Stimulated activated CD4-positive, alpha-beta T cell treated with anti-CD3 and anti-CD28 coated beads, Interleukin-15, amount 100 ng/mL, for 1 hour (primary cell): Measurements from ENCODE around the gene DNASE2B.
"Not testable (repeated sequence)": the region's sequence is repeated elsewhere in the genome, so short reads cannot be mapped to it uniquely, and the experiment has no call there.

Experiments
- DNase-seq, 2 donors: peaks; one replicate each; pipeline ENCODE4 v3.0.0-alpha.2; 2020; ENCODE audit warnings: low read depth in 1 of 2, low spot score in 1 of 2

DNASE2B gene

DNA sequence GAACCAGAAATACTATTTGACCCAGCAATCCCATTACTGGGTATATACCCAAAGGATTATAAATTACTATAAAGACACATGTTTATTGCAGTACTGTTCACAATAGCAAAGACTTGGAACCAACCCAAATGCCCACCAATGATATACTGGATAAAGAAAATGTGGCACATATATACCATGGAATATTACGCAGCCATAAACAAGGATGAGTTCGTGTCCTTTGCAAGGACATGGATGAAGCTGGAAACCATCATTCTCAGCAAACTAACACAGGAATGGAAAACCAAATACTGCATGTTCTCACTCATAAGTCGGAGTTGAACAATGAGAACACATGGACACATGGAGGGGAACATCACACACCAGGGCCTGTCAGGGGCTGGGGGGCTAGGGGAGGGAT lies 50.4 kb downstream of the DNASE2B start:
- DNase-seq, result not testable (repeated sequence)

DNA sequence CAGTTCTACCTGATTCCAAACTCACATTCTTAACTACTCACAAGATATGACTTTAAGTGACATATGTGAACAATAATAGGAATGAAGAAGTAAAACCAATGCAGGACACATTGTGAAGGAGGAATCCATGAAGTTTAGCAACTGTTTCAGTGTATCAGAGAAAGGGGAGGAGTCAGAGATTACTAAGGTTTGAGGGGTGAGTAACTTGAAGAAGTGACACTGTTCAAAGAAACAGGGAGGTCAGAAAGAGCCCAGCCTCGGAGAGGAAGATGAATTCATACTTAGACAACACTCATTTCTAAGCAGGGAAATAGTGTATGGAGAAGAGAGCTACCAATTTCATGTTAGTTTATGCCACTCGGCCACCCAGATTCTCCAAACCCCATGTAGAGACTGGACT lies 52.6 kb downstream of the DNASE2B start:
- DNase-seq, result no peak

DNA sequence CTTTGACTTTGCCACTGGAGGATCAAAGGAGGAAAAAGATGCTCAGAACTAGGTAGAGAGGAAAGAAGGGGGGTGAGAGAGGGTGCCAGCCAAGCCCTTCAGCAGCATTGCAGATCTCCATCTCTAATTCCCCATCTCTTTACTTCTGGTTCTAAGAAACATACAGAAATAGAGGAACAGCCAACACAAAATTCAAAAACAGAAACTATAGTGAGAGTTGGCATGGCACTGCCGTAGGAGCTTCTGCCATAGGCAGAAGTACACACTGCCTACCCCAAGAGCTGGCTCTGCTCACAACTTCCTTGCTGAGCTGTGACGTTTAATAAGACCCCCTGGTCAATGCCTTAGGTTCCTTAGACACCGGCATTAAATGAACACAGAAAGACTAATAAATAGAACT lies 54.2 kb downstream of the DNASE2B start:
- no peak for DNase-seq

DNA sequence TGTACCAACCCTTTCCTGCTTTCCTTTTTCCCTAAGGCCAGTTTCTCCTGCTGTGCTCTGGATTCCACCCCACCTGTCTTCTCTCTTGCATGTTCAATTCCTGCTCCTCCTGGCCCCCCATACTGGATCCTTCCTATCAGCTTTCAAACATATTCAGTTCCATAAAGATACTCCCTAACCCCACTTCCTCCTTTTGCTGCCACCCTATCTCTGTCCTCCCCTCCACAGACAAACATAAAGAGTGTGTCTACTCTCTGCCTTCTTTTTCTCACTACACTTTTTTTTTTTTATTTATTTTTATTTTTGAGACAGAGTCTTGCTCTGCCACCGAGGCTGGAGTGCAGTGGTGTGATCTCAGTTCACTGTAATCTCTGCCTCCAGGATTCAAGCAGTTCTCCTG lies 63.8 kb downstream of the DNASE2B start:
- DNase-seq, result no peak
